Cerebellar nuclear complex (tissue), 1 donor: ENCODE data around the gene MVB12B.

ENCODE experiments used
- DNase-seq, 2 experiments: peaks; one replicate each; lab custom pipeline; 2025; lab: John Stamatoyannopoulos, UW

MVB12B gene

DNA sequence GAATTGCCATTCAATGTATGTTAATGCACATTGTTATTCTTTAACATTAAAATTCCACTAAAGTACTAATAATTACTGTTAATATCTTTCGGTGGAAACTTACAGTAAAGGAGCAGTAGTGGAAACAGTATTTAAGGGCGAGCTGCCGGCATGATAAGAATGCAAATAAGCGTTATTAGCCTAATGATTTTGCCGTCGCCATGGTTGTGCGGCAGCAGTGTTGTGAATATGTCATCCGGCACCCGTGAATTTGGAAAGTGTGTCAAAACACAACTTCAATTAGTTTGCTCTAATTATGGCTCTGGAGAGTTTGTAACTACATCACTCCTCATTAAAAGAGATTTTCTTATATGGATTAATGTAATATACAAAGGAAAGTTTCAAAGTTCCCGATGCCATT, 81.4 kb downstream of the MVB12B start:
- no peak for DNase-seq

GRCh38 chr9:126410229-126410628, 83.6 kb downstream of the MVB12B start:
- DNase-seq, result no peak

DNA sequence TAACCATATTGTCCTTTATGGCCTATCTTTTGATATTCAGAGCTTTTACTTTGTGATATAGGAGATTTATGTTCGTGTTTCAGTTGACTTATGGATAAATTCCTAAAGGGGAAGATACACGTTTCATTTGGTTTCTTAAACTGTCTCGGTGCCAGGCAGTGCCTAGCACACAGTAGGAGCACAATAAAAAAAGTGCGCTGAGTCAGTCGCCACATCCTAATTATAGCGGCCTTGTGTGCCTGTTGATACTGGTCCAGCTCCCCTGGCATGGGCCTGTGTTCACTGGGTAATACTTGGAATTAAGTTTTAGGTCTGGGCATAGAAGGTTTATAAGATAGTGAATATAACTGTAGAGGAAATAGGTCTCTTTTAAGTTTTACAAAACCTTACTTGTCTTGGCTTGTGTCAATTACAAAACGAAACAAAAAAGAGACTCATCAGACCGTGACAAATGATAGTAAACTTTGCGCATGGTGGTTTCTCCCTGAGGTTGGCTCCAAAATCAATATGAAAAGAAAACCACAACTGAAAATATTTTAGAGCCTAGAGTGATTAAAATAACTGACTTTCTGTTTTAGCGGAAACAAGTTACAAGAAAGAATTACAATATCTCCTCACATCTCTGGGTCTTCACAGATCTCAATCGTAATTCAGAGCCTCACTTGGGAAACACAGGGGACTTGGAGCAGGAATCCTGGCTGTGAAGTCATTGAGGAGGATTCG, 84.8 kb downstream of the MVB12B start:
- DNase-seq, result no peak

DNA sequence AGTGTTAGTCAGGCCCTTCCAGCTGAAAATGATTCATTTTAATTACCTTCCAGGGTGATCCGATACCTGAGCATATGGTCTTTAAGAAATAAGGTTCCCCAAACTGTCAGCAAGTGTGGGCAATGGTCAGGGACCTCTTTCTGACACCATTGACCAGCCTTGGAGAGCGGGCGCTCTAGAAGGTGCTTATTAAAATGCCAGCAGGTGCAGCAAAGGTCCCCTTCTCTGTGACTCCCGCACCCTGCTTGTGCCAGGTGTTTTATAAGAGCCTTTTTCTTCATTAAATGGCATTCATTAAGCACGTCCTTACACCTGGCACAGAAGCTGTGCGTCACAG, 85.3 kb downstream of the MVB12B start:
- DNase-seq, result no peak

GRCh38 chr9:126412905-126413304, 86.3 kb downstream of the MVB12B start:
- DNase-seq, result no peak

DNA sequence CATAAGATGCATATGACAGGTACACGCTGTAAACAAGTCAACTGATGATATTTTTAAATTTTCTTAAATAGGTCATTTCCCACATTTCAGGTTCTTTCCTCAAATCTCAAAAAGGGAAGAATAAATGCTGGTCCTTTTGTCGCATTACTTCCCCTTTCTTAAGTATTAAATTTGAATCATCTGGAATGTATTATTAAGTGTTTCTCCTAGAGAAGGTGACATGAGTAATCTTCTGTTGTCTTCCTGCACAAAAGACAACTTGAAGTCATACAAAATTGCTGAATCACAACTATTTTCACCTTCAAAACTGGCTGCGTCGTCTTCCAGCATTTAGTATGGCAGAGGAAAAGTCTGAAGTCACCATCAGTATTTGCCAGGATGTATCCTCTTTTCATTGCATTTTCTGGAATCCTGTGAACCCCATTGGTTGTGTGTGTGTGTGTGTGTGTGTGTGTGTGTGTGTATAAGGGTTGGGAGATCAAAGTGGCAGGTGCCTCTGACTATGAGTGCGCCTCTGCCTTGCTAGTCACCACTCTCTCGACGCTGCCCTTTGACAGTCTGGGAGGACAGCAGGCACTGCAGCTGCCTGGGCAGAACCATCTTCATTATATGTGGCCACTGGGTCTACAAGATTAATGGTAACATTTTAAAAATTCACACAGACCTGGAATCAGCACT, 86.9 kb downstream of the MVB12B start:
- no peak for DNase-seq

DNA sequence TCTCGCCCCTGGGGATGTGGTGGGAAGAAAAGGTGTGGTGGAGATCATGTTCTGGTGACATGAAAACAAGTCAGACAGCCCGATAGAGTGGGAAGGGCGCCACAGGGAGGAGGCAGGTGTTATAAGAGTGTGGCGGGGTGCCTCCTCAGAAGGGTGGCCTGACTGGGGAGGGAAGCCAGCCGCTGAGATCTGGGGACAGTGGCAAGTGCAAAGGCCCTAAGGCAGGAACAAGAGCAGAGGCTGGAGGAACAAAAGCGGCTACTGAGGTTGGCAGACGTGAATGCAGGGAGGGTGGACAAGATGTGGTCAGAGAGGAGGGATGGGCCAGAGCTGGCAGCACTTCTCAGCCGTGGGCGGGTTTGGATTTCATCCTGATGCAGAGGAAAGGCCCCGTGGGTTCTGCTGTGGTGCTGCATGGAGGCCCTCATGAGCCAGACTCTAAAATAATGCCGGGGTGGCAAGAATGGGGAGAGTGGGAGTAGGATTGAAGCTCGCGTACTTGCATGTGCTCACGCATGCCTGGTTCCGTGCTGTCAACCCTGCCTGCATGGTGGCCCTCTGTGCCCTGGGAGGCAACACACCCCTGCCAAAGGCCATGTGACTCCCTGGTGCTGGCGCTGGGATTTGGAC, 89.2 kb downstream of the MVB12B start:
- no peak for DNase-seq

GRCh38 chr9:126417043-126417442, 90.4 kb downstream of the MVB12B start:
- DNase-seq, result no peak

DNA sequence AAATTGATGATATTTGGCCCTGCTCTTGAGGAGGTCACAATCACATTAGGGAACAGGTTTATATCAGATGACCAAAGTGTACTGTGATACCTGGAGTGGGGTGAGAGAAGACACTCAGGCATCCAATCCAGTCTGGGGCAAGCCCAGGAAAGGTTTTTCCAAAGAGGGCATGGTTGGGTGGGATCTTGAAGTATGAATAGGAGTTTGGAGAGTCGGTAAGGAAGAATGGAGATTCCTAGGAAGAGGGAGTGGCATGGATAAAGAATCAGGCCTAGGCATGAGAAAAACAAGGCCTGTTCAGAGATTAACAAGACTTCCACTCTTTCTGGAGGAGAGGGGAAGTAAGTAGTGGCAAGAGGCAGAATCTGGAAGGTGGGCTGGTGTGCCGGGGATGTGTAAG, 91.1 kb downstream of the MVB12B start:
- DNase-seq, result no peak

- DNase-seq, result no peak
These were observed 92.0 kb downstream of the MVB12B start for GRCh38 chr9:126418608-126419007.

DNA sequence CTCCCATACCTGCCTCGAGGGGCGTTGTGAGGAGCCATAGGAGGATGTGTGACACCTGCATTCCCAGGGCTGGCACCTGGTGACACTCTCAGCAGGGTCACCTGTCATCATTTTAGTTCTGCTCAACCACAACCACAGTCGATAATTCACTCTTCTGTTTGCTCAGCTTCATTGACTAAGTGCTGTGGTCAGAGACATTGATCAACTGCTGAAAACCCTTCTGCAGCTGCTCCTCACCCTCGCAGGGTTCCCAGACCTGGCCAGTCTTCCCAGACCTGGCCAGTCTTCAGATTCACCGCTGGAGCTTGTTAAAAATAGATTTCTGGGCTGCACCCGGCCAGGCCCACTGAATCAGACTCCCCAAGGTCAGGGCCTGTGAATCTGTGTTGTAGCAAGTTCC, 92.8 kb downstream of the MVB12B start:
- DNase-seq, result no peak

DNA sequence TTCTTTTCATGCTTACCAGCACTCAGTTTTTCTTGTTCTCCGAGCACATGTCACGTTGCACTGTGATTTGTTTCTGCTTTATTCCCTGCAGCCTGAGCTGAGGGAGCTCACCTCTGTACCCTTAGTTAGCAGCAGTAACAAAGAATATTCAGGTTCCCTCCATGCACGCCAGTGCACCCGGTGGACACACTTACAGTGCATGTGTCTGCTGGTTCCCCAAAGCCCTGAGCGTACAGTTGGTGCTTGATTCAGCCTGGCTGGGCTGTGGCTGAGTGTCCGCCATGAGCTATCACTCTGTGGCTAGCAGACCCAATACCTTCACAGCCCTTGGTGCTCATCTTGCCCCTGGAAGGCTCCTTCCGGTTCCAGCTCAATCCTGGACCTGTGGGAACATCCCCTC, 93.5 kb downstream of the MVB12B start:
- no peak for DNase-seq

- no peak for DNase-seq
These were observed 94.3 kb downstream of the MVB12B start for GRCh38 chr9:126420643-126421564.

- DNase-seq, result no peak
These were observed 95.2 kb downstream of the MVB12B start for GRCh38 chr9:126421567-126422428.

- peak; percentile 6 to 66 for DNase-seq
These were observed 96.7 kb downstream of the MVB12B start for GRCh38 chr9:126423142-126423915.

- DNase-seq, result peak in 1 of 2 experiments; percentile 66
These were observed 97.2 kb downstream of the MVB12B start for GRCh38 chr9:126423916-126424185.

DNA sequence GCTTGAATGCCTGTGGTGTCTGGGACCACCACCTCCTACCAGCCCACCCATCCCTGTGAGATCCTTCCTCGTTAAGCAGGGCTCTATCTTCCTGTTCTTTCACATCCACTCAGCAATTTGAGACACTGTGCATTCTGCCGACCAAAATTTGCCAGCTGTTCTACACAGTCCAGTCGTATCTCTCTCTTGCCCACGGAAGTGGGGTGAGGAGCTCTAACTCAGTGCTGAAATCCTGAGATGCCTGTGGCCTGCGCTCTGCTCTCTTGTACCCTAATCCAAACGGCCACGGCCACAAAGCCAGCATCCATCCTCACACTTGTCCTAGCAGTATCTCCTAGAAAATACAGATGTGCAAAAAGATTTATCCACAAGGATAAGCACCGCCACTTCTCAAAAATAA, 97.9 kb downstream of the MVB12B start:
- no peak for DNase-seq

DNA sequence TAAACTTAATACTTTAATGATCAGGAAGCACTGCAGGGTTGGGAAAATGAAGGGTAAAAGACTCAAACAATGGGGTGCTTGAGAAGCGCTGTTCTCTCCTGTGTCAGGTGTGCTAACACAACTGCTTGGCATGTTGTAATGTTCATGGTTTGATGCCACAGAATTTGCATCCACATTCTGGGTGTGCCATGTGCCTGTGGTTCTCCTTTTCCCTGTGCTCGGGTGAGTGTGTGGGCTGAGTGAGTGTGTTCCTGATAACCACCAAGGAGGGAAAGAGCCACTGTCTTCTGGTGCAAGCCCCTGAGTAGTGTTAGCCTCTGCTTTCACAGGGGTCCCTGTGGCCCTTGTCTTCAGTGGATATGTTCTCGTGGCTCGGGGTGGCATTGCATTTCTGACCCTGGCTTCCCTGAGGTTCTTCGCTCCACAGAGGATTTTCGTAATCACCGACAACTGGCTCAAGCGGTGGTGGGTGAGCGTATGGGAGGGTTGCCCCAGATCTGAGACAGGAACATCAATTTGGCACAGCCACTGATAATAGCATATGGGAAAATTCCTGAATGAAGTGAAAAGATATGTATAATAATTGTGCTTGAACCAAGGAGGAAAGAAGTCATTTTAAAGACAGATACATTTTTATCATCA, 102.0 kb downstream of the MVB12B start:
- no peak for DNase-seq

- DNase-seq, result no peak
These were observed 102.6 kb downstream of the MVB12B start for GRCh38 chr9:126429190-126429589.

DNA sequence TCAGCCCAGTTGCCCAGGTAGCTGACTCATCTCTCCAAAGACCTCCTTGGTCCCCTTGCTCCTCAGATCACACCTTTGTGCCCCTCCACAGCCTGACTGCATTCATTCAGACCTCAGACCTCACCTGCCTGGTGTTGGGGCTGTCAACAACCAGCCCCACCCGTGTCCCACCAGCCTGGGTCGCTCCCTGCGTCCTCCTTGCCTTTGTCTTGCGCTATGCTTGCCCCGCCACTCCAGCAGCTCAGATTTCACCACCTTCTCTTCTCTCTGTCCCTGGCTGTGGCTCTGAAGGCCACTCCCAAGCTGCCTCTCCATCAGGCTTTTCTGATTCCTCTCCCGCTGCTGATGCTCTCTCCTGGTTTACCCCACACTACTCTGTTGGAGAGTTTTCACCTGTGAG, 103.5 kb downstream of the MVB12B start:
- no peak for DNase-seq
